Vagina (tissue), 2 donors: ENCODE data around the gene TMEM132C.

Experiments
- POLR2A ChIP-seq, 2 donors: fragments of 450-650 bp; IDR thresholded peaks; one replicate each; pipeline ENCODE4 v1.6.1; 2017; ENCODE audit warnings: antibody characterized with exemption in 2 of 2, mild to moderate bottlenecking in 2 of 2, moderate library complexity in 2 of 2
- POLR2AphosphoS5 ChIP-seq, 2 donors: sonication (generic); formaldehyde crosslinking; IDR thresholded peaks; one replicate each; pipeline ENCODE4 v1.9.0; 2017; ENCODE audit warnings: antibody characterized with exemption in 2 of 2, mild to moderate bottlenecking in 2 of 2, low read depth in 1 of 2; ENCODE audit not compliant: insufficient read depth in 1 of 2

DNA sequence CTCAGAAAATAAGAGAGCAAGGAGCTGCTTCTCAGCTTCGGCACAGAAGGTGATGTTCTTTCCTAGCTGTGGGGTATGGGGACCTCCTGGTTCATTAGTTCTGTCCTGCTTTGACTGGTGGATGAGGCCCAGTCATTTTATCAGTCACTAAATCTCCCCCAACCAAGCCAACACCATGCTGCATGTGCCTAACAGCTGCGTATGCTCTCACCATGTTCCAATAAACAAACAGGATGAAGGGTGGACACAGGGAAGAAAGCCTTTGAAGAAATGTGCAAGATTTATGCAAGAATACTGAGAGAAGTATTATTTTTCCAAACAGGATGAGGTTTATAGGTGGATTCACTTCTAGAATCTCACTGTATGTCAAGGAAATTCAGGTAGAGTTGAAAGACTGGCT lies 156.2 kb downstream of the TMEM132C start:
- no peak for TF ChIP-seq POLR2A (IDR thresholded peaks at IDR 0.05)
- no peak for TF ChIP-seq POLR2AphosphoS5 (IDR thresholded peaks at IDR 0.05; ENCODE audit: insufficient read depth in 1 of 2, low read depth in 1 of 2)
